AG04449 (cell line): Measurements from ENCODE around the gene LDLRAD4.

Source experiments
- CTCF ChIA-PET: fragments of 350-600 bp; formaldehyde crosslinking; extraction: SDS; loops from one replicate; lab custom pipeline; 2021; ENCODE audit warnings: antibody characterized with exemption; lab: Yijun Ruan, JAX
- POLR2A ChIA-PET: fragments of 400-600, 350-600 bp; formaldehyde crosslinking; extraction: SDS; loops from one replicate; lab custom pipeline; 2020; ENCODE audit warnings: antibody characterized with exemption, inconsistent platforms; lab: Yijun Ruan, JAX
- DNase-seq: peaks from one replicate; pipeline ENCODE4 v3.0.0-alpha.2; 2010; ENCODE audit warnings: low read depth, low spot score
- H3K4me3 ChIP-seq: 2 replicates; pipeline ENCODE4 v1.5.1; 2011; ENCODE audit warnings: low read depth, mild to moderate bottlenecking, control low read depth, low read length
- CTCF ChIP-seq: IDR thresholded peaks from one replicate; pipeline ENCODE4 v1.5.1; 2011; ENCODE audit warnings: mild to moderate bottlenecking, moderate library complexity, low read length, control low read depth, inconsistent platforms; ENCODE audit not compliant: insufficient read depth; ENCODE audit errors: missing control alignments

LDLRAD4 gene

GRCh38 chr18:13460946-13461345 lies 242.4 kb downstream of the LDLRAD4 start:
- H3K4me3 ChIP-seq = no peak overlapping the region
- TF ChIP-seq CTCF = no peak
- ChIA-PET POLR2A (no interaction called here), CTCF (no interaction called here)
- no peak for DNase-seq

- TF ChIP-seq CTCF = no peak
These were observed 242.9 kb downstream of the LDLRAD4 start for GRCh38 chr18:13461469-13461868.

GRCh38 chr18:13461936-13462335 lies 243.4 kb downstream of the LDLRAD4 start:
- ChIA-PET CTCF (no interaction called here), POLR2A (no interaction called here)
- no peak for TF ChIP-seq CTCF

More at GRCh38 chr18:13461469-13461868, 242.9 kb downstream of the LDLRAD4 start:
- H3K4me3 ChIP-seq = no peak overlapping the region
- ChIA-PET POLR2A (no interaction called here), CTCF (no interaction called here)
- DNase-seq = no peak

GRCh38 chr18:13462686-13463085 lies 244.1 kb downstream of the LDLRAD4 start:
- ChIA-PET POLR2A (no interaction called here), CTCF (no interaction called here)
- no peak for DNase-seq
- no peak for TF ChIP-seq CTCF
- no peak overlapping the region for H3K4me3 ChIP-seq

More at GRCh38 chr18:13461936-13462335, 243.4 kb downstream of the LDLRAD4 start:
- H3K4me3 ChIP-seq = no peak overlapping the region
- no peak for DNase-seq

GRCh38 chr18:13463526-13464210 lies 245.1 kb downstream of the LDLRAD4 start:
- no peak for TF ChIP-seq CTCF
- DNase-seq = no peak
- ChIA-PET CTCF (no interaction called here), POLR2A (no interaction called here)
- H3K4me3 ChIP-seq = no peak overlapping the region

- no peak for TF ChIP-seq CTCF
- CTCF ChIA-PET = no interaction called here
- H3K4me3 ChIP-seq = no peak overlapping the region
- POLR2A ChIA-PET = no interaction called here
- DNase-seq = no peak
These were observed 246.0 kb downstream of the LDLRAD4 start for GRCh38 chr18:13464432-13465123.
